ENCODE data around the gene WNT7A. TPM values are rescaled to one million over a fixed set of nuclear protein-coding genes. Genes with fewer than 3 reads are reported as not detected.

The WNT7A gene
- total RNA-seq, 1 donor from 2014 or later = not detected

GRCh38 chr3:13788522-13789424 is 91.1 kb downstream of the WNT7A start:
- DNase-seq = no peak
- H3K27me3 Mint-ChIP-seq (ENCODE audit: unreplicated experiment) = peaks cover 6% of the 10 kb centered on the region
- TF ChIP-seq CTCF (IDR thresholded peaks at IDR 0.05; ENCODE audit: partially characterized antibody, unreplicated experiment) = no peak
- no peak overlapping the region for H3K27ac Mint-ChIP-seq (ENCODE audit: unreplicated experiment)
- peaks cover 4% of the 10 kb centered on the region for H3K9me3 Mint-ChIP-seq (ENCODE audit: unreplicated experiment)
- no peaks in the 10 kb centered on the region for H3K36me3 Mint-ChIP-seq (ENCODE audit: unreplicated experiment)
- peaks cover 7% of the 10 kb centered on the region for H3K4me1 Mint-ChIP-seq (ENCODE audit: low read depth, unreplicated experiment)
- H3K4me3 Mint-ChIP-seq (ENCODE audit: unreplicated experiment) = no peak overlapping the region

- H3K27ac Mint-ChIP-seq (ENCODE audit: unreplicated experiment) = no peak overlapping the region
- H3K4me3 Mint-ChIP-seq (ENCODE audit: unreplicated experiment) = no peak overlapping the region
- no peak for DNase-seq
- H3K9me3 Mint-ChIP-seq (ENCODE audit: unreplicated experiment) = peaks cover 4% of the 10 kb centered on the region
- H3K4me1 Mint-ChIP-seq (ENCODE audit: low read depth, unreplicated experiment) = peaks cover 7% of the 10 kb centered on the region
- no peak for TF ChIP-seq CTCF (IDR thresholded peaks at IDR 0.05; ENCODE audit: partially characterized antibody, unreplicated experiment)
- H3K36me3 Mint-ChIP-seq (ENCODE audit: unreplicated experiment) = no peaks in the 10 kb centered on the region
- H3K27me3 Mint-ChIP-seq (ENCODE audit: unreplicated experiment) = peaks cover 4% of the 10 kb centered on the region
These were observed 92.2 kb downstream of the WNT7A start for GRCh38 chr3:13787533-13788132.

GRCh38 chr3:13786811-13787210 is 93.1 kb downstream of the WNT7A start:
- Mint-ChIP-seq H3K36me3 (ENCODE audit: unreplicated experiment) (no peaks in the 10 kb centered on the region), H3K27me3 (ENCODE audit: unreplicated experiment) (peaks cover 4% of the 10 kb centered on the region), H3K27ac (ENCODE audit: unreplicated experiment) (no peak overlapping the region), H3K9me3 (ENCODE audit: unreplicated experiment) (peaks cover 4% of the 10 kb centered on the region), H3K4me3 (ENCODE audit: unreplicated experiment) (no peak overlapping the region), H3K4me1 (ENCODE audit: low read depth, unreplicated experiment) (peaks cover 7% of the 10 kb centered on the region)
- no peak for DNase-seq
- TF ChIP-seq CTCF (IDR thresholded peaks at IDR 0.05; ENCODE audit: partially characterized antibody, unreplicated experiment) = no peak

- no peak overlapping the region for H3K4me3 Mint-ChIP-seq (ENCODE audit: unreplicated experiment)
- peaks cover 4% of the 10 kb centered on the region for H3K27me3 Mint-ChIP-seq (ENCODE audit: unreplicated experiment)
- no peak overlapping the region for H3K27ac Mint-ChIP-seq (ENCODE audit: unreplicated experiment)
- H3K9me3 Mint-ChIP-seq (ENCODE audit: unreplicated experiment) = peaks cover 3% of the 10 kb centered on the region
- peaks cover 6% of the 10 kb centered on the region for H3K4me1 Mint-ChIP-seq (ENCODE audit: low read depth, unreplicated experiment)
- H3K36me3 Mint-ChIP-seq (ENCODE audit: unreplicated experiment) = no peaks in the 10 kb centered on the region
- TF ChIP-seq CTCF (IDR thresholded peaks at IDR 0.05; ENCODE audit: partially characterized antibody, unreplicated experiment) = no peak
- DNase-seq = no peak
These were observed 93.9 kb downstream of the WNT7A start for GRCh38 chr3:13785853-13786436.
